B cell (primary cell): ENCODE measurements around the gene USP7.

Source experiments
- CTCF ChIP-seq: fragments of 200-600 bp; IDR thresholded peaks from one replicate; pipeline ENCODE4 v1.8.0; 2022; ENCODE audit warnings: antibody characterized with exemption, mild to moderate bottlenecking
- EZH2 ChIP-seq: IDR thresholded peaks from 2 replicates; pipeline ENCODE4 v1.6.1; 2012; ENCODE audit warnings: borderline replicate concordance, low read depth, mild to moderate bottlenecking, moderate library complexity, low read length; ENCODE audit not compliant: insufficient read depth, poor library complexity, severe bottlenecking

- TF ChIP-seq CTCF (no peak), EZH2 (no peak)
Measured at GRCh38 chr16:9013508-9013864, 49.8 kb upstream of the USP7 start.
